SJCRH30 (cell line): Measurements from ENCODE around the gene PRSS1. TPM values are rescaled to one million over a fixed set of nuclear protein-coding genes. Genes with fewer than 3 reads are reported as not detected.

Source experiments
- DNase-seq, 2 experiments: peaks; one replicate each; pipeline ENCODE4 v3.0.0-alpha.2; 2015 to 2020
- H3K27ac ChIP-seq: fragments of 250-450 bp; sonication (Bioruptor Pico); 2 replicates; pipeline ENCODE4 v1.5.1; 2020; ENCODE audit warnings: mild to moderate bottlenecking, moderate library complexity
- H3K27me3 ChIP-seq: fragments of 250-450 bp; sonication (Bioruptor Pico); 2 replicates; pipeline ENCODE4 v1.5.1; 2020; ENCODE audit warnings: mild to moderate bottlenecking, moderate library complexity
- H3K36me3 ChIP-seq: fragments of 250-450 bp; sonication (Bioruptor Pico); 2 replicates; pipeline ENCODE4 v1.5.1; 2020; ENCODE audit warnings: mild to moderate bottlenecking, moderate library complexity
- H3K4me1 ChIP-seq: fragments of 250-450 bp; sonication (Bioruptor Pico); 2 replicates; pipeline ENCODE4 v1.5.1; 2020; ENCODE audit warnings: mild to moderate bottlenecking, moderate library complexity
- H3K4me3 ChIP-seq: fragments of 250-450 bp; sonication (Bioruptor Pico); 2 replicates; pipeline ENCODE4 v1.5.1; 2020; ENCODE audit warnings: mild to moderate bottlenecking, moderate library complexity
- H3K9me3 ChIP-seq: fragments of 250-450 bp; sonication (Bioruptor Pico); replicated peaks from 2 replicates; pipeline ENCODE4 v1.5.1; 2020; ENCODE audit warnings: mild to moderate bottlenecking, moderate library complexity
- total RNA-seq: library from RNA; depleted of rRNA; stranded (reverse); fragments of >200 nt; shearing (Covaris generic); gene quantifications from 2 replicates; pipeline ENCODE4 v1.2.3, GENCODE V29; 2014

The PRSS1 gene
- total RNA-seq, 1 experiment from 2014 or later = not detected

GRCh38 chr7:142788303-142789289 is 39.3 kb downstream of the PRSS1 start:
- Histone ChIP-seq H3K9me3 (no peaks in the 10 kb centered on the region), H3K4me1 (0 out of 2 replicates have a peak, but pooled peaks cover under 1% of the 10 kb centered on the region), H3K4me3 (no peak overlapping the region)

GRCh38 chr7:142789441-142789840 is 40.2 kb downstream of the PRSS1 start:
- no peaks in the 10 kb centered on the region for H3K36me3 ChIP-seq
- no peaks in the 10 kb centered on the region for H3K9me3 ChIP-seq
- H3K4me3 ChIP-seq = no peak overlapping the region
- H3K4me1 ChIP-seq = no peaks in the 10 kb centered on the region
- DNase-seq = no peak
- H3K27me3 ChIP-seq = peaks cover 28% of the 10 kb centered on the region
- H3K27ac ChIP-seq = no peak overlapping the region

More at GRCh38 chr7:142788303-142789289, 39.3 kb downstream of the PRSS1 start:
- H3K27ac ChIP-seq = no peak overlapping the region
- H3K27me3 ChIP-seq = peaks cover 28% of the 10 kb centered on the region
- H3K36me3 ChIP-seq = no peaks in the 10 kb centered on the region
- DNase-seq = no peak

DNA sequence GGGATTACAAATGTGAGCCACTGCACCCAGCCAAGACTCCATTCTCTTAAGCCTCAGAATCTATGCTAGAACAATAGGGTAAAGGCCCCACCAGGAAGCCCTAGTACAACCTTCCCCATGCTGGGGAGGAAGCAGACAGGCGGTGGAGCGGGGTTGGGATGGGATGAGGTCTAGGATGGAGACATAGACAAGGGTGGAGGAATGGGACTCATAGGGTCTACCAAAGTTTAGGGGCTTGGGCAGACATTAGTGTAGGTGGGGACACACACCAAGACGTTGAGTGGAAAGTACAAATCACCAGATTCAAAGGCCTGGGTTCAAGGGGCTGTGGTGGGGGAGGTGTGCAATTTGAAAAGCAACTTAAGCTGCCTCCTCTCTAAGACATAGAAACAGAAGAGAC is 40.8 kb downstream of the PRSS1 start:
- no peaks in the 10 kb centered on the region for H3K4me1 ChIP-seq
- no peak overlapping the region for H3K27ac ChIP-seq
- no peaks in the 10 kb centered on the region for H3K9me3 ChIP-seq
- no peaks in the 10 kb centered on the region for H3K36me3 ChIP-seq
- H3K4me3 ChIP-seq = no peak overlapping the region
- DNase-seq = no peak
- H3K27me3 ChIP-seq = peaks cover 28% of the 10 kb centered on the region

DNA sequence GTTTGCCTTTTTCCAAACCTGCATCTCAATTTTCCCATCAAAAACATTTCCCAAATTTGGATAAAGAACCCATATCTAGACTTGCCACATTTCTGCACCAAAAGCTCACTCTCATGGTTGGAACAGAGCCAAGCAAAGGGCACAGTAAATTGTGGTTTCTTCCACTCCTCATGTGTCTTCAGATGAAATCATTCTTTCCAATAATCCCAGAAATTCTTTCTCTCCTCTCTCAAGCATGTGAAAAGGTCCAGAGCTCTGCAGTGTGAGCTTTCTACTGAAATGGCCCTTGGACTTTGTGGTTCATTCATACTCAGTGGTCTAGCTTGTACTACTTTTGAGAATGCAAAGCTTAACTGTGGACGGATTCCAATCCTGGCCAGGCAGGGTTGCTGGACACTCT is 41.3 kb downstream of the PRSS1 start:
- DNase-seq = no peak
- no peak overlapping the region for H3K27ac ChIP-seq
- H3K9me3 ChIP-seq = no peaks in the 10 kb centered on the region
- H3K27me3 ChIP-seq = peaks cover 26% of the 10 kb centered on the region; the same call in 1 of the 2 replicates
- no peaks in the 10 kb centered on the region for H3K4me1 ChIP-seq
- no peaks in the 10 kb centered on the region for H3K36me3 ChIP-seq
- no peak overlapping the region for H3K4me3 ChIP-seq

DNA sequence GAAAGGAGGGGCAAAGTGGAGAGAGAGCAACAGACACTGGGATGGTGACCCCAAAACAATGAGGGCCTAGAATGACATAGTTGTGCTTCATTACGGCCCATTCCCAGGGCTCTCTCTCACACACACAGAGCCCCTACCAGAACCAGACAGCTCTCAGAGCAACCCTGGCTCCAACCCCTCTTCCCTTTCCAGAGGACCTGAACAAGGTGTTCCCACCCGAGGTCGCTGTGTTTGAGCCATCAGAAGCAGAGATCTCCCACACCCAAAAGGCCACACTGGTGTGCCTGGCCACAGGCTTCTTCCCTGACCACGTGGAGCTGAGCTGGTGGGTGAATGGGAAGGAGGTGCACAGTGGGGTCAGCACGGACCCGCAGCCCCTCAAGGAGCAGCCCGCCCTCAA is 42.2 kb downstream of the PRSS1 start:
- Histone ChIP-seq H3K4me3 (no peak overlapping the region), H3K36me3 (no peaks in the 10 kb centered on the region), H3K9me3 (no peaks in the 10 kb centered on the region), H3K4me1 (no peaks in the 10 kb centered on the region), H3K27me3 (peaks cover 31% of the 10 kb centered on the region; the same call in 1 of the 2 replicates), H3K27ac (no peak overlapping the region)
- DNase-seq = no peak

- no peaks in the 10 kb centered on the region for H3K36me3 ChIP-seq
- H3K4me1 ChIP-seq = no peaks in the 10 kb centered on the region
- H3K4me3 ChIP-seq = no peak overlapping the region
- peaks cover 31% of the 10 kb centered on the region; the same call in 1 of the 2 replicates for H3K27me3 ChIP-seq
- DNase-seq = no peak
- H3K27ac ChIP-seq = no peak overlapping the region
- no peaks in the 10 kb centered on the region for H3K9me3 ChIP-seq
These were observed 42.9 kb downstream of the PRSS1 start for GRCh38 chr7:142792129-142792528.

DNA sequence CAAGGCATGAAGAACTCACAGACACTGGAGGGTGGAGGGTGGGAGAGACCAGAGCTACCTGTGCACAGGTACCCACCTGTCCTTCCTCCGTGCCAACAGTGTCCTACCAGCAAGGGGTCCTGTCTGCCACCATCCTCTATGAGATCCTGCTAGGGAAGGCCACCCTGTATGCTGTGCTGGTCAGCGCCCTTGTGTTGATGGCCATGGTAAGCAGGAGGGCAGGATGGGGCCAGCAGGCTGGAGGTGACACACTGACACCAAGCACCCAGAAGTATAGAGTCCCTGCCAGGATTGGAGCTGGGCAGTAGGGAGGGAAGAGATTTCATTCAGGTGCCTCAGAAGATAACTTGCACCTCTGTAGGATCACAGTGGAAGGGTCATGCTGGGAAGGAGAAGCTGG is 43.3 kb downstream of the PRSS1 start:
- Histone ChIP-seq H3K4me3 (no peak overlapping the region), H3K9me3 (no peaks in the 10 kb centered on the region), H3K4me1 (no peaks in the 10 kb centered on the region), H3K27me3 (peaks cover 29% of the 10 kb centered on the region), H3K36me3 (no peaks in the 10 kb centered on the region), H3K27ac (no peak overlapping the region)
- no peak for DNase-seq

GRCh38 chr7:142793156-142793555 is 43.9 kb downstream of the PRSS1 start:
- H3K4me3 ChIP-seq = no peak overlapping the region
- H3K27me3 ChIP-seq = peaks cover 32% of the 10 kb centered on the region
- no peak for DNase-seq
- no peaks in the 10 kb centered on the region for H3K4me1 ChIP-seq
- H3K9me3 ChIP-seq = no peaks in the 10 kb centered on the region
- H3K27ac ChIP-seq = no peak overlapping the region
- H3K36me3 ChIP-seq = no peaks in the 10 kb centered on the region

DNA sequence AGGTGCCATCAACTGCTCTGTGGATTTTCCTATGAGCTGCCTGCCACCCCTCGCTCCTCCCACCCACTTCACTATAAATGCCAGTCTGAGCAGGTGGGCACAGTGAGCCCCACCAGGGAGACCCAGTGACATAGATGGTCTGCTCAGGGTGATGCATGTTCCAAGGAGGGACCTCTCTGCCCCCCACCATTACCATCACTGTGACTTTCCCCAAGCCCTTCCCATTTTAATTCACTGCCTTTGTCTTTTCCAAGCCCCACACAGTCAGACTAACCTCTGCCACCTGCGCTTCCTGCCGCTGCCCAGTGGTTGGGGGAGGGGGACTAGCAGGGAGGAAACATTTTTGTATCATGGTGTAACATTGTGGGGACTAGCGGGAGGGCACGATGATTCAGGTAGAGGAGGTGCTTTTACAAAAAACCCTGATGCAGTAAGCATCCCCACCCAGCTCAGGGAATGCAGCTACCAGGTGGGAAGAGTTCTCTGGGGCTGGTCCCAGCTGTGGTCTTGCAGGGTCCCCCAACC is 46.1 kb downstream of the PRSS1 start:
- H3K27me3 ChIP-seq = peaks cover 34% of the 10 kb centered on the region

DNA sequence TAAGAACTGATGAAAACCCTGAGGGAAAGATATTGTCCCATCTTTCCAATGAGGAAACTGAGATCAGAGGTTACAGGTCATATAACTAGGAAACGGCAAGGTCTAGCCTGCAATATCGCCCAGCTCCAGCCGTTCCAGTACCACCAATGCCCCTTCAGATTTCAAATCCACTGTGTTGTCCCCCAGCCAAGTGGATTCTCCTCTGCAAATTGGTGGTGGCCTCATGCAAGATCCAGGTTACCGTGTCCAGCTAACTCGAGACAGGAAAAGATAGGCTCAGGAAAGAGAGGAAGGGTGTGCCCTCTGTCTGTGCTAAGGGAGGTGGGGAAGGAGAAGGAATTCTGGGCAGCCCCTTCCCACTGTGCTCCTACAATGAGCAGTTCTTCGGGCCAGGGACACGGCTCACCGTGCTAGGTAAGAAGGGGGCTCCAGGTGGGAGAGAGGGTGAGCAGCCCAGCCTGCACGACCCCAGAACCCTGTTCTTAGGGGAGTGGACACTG is 46.8 kb downstream of the PRSS1 start:
- Histone ChIP-seq H3K27ac (no peak overlapping the region), H3K4me1 (no peaks in the 10 kb centered on the region), H3K9me3 (no peaks in the 10 kb centered on the region), H3K36me3 (no peaks in the 10 kb centered on the region), H3K4me3 (no peak overlapping the region), H3K27me3 (peaks cover 30% of the 10 kb centered on the region)
- DNase-seq = no peak

More for the DNA sequence above, 46.1 kb downstream of the PRSS1 start:
- Histone ChIP-seq H3K9me3 (no peaks in the 10 kb centered on the region), H3K36me3 (no peaks in the 10 kb centered on the region), H3K27ac (no peak overlapping the region), H3K4me3 (no peak overlapping the region), H3K4me1 (no peaks in the 10 kb centered on the region)
- no peak for DNase-seq

- Histone ChIP-seq H3K9me3 (no peaks in the 10 kb centered on the region), H3K4me1 (no peaks in the 10 kb centered on the region), H3K36me3 (no peaks in the 10 kb centered on the region), H3K4me3 (no peak overlapping the region), H3K27ac (no peak overlapping the region), H3K27me3 (peaks cover 29% of the 10 kb centered on the region)
- DNase-seq = no peak
These were observed 47.5 kb downstream of the PRSS1 start for GRCh38 chr7:142796501-142797390.

GRCh38 chr7:142797391-142798377 is 48.4 kb downstream of the PRSS1 start:
- no peak for DNase-seq
- Histone ChIP-seq H3K27me3 (peaks cover 29% of the 10 kb centered on the region), H3K9me3 (no peaks in the 10 kb centered on the region), H3K27ac (no peak overlapping the region), H3K36me3 (no peaks in the 10 kb centered on the region), H3K4me3 (no peak overlapping the region), H3K4me1 (no peaks in the 10 kb centered on the region)

DNA sequence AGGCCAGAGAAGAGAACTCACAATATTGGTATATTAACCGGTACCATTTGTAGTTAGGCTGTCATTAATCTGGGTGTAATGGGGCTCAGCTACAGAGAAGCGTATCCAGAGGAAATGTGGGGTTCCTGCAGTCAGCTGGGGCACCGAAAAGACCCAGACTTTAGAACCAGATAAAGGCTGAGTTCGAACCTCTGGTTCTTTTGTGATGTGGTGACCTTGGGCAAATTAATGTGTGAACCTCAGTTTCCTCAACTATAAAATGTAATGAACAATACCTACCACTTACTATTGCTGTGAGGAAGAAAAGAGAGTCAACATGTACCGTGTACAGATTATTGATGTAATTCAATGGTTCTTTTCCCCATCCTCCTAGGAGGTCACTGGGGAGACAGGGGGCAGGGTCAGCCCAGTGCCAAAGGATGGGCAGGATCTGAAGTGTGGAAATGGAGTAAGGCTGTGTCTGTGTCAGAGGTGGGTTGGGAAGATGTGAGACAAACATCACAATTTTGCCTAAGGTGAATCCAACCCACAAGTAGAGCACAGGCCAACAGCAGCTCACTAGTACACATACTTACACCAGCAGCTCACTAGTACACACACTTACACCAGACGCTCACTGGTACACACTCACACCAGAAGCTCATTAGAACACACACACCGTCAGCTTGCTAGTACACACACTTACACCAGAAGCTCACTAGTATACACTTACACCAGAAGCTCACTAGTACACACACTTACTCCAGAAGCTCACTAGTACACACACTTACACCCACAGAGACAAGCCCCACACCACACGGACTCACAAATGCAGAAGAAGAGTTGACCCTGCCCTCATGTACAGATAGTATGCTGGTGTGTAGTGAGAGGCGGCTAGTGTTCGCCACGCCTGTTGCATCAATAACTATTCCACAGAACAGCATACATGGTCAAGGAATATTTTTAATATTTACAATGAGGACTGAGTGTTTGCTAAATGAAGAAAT is 49.5 kb downstream of the PRSS1 start:
- Histone ChIP-seq H3K27ac (no peak overlapping the region), H3K27me3 (peaks cover 30% of the 10 kb centered on the region), H3K36me3 (no peaks in the 10 kb centered on the region), H3K4me1 (no peaks in the 10 kb centered on the region), H3K4me3 (no peak overlapping the region), H3K9me3 (no peaks in the 10 kb centered on the region)
- DNase-seq = no peak
